Activated T-cell treated with anti-CD3 and anti-CD28 coated beads for 48 hours (primary cell): ENCODE results near the gene PDCD2L.
"Not testable (repeated sequence)": the region's sequence is repeated elsewhere in the genome, so short reads cannot be mapped to it uniquely, and the experiment has no call there.

ENCODE experiments used
- DNase-seq: peaks from one replicate; pipeline ENCODE4 v3.0.0-alpha.2; 2020; ENCODE audit warnings: low read depth

The PDCD2L gene

GRCh38 chr19:34375598-34375997 is 28.6 kb upstream of the PDCD2L start:
- DNase-seq, result no peak

GRCh38 chr19:34380639-34381241 is 23.5 kb upstream of the PDCD2L start:
- no peak for DNase-seq

GRCh38 chr19:34381399-34382251 is 22.6 kb upstream of the PDCD2L start:
- no peak for DNase-seq

GRCh38 chr19:34382471-34382870 is 21.7 kb upstream of the PDCD2L start:
- DNase-seq, result no peak

GRCh38 chr19:34383599-34383998 is 20.6 kb upstream of the PDCD2L start:
- no peak for DNase-seq

DNA sequence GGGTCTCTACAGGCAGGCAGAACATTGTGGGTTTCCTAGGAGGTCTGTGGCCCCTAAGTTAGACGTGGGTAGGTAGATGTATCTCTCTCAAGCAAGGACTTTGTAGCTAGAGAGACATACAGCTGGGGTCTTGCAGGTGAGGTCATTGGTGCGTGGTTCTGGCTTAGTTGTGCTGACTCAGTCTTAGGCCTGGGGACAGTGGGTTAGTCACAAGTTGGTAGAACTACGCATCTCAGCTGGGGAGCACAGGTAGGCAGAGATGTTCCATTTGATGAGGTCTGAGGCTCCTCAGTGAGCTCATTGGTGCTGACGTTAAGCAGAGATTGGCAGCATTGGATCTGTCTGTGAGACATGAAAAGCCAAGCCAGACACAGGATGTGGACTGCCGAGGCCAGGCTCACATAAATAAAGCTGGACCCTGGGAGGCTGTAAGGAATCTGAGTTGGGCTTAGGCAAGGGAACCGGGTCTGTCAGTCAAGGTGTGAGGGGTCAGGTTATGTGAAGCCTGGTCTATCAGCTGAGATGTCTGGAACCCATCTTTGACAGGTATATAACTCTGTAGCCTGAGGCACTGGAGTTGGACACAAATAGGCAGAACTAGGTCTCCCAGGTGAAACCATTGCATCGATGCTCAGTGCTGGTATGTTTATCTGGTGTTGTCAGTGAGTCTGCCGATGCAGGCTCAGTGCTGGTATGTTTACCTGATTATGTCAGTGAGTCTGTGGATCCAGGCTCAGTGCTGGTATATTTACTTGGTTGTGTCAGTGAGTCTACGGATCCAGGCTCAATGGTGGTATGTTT is 17.4 kb upstream of the PDCD2L start:
- no peak for DNase-seq

DNA sequence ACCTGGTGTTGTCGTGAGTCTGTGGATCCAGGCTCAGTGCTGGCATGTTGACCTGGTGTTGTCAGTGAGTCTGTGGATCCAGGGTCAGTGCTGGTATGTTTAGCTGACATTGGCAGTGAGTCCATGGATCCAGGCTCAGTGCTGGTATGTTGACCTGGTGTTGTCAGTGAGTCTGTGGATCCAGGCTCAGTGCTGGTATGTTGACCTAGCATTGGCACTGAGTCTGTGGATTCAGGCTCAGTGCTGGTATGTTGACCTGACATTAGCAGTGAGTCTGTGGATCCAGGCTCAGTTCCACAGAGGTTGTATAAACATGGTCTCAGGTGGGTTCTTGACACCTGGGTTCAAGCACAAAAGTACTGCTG is 16.8 kb upstream of the PDCD2L start:
- DNase-seq, result no peak

DNA sequence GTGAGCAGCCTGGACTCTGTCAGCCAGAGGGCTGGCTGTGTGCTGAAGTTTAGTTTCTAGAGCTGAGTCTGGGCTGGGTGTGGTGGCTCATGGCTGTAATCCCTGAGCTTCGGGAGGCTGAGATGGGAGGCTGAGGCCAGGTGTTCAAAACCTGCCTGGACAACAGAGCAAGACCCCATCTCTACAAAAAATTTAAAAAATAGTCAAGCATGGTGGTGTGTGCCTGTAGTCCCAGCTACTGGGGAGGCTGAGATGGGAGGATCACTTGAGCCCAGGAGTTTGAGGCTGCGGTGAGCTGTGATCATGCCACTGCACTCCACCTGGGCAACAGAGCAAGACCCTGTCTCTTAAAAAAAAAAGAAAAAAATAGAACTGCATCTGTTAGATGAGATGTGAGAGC is 15.5 kb upstream of the PDCD2L start:
- not testable (repeated sequence) for DNase-seq

GRCh38 chr19:34391813-34392212 is 12.4 kb upstream of the PDCD2L start:
- no peak for DNase-seq

DNA sequence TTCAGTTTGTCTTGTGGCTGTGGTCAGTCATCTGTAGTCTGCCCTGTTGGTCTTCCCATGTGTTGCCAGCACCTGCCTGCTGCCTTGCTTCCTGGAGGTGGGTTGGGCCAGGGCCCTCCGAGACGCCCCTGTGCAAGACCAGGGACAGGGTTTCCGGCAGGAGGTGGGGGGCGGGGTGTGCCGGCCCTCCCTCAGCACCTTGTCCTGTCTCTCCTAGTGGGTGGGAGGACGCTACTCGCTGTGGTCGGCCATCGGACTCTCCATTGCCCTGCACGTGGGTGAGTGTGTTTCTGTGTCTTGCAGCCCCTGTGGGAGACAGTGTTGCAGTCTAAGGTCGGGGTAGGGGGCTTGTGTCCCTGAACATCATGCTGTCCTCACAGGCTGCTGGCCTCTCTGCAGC is 11.2 kb upstream of the PDCD2L start:
- no peak for DNase-seq

DNA sequence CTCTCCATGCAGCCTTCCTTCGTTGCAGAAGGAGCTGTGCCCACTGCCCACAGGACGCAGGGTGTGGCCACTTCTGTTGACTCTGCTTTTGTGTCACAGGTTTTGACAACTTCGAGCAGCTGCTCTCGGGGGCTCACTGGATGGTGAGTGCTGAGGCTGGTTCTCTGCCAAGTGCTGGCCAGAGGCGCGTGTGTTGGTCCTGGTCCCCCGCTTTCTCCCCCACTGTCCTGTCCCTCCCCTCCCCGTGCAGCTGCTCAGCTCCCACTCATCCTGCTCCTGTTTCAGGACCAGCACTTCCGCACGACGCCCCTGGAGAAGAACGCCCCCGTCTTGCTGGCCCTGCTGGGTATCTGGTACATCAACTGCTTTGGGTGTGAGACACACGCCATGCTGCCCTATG is 10.6 kb upstream of the PDCD2L start:
- DNase-seq, result no peak

DNA sequence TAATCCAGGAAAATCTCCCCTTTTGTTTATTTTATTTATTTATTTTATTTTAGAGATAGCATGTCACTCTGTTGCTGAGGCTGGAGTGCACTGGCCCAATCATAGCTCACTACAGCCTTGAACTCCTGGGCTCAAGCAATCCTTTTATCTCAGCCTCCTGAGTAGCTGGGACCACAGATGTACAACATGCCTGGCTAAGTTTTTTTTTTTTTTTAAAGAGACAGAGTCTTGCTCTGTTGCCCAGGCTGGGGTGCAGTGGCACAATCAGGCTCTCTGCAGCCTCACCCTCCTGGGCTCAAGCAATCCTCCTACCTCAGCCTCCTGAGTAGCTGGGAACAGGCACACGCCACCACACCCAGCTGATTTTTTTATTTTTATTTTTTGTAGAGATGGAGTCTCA is 6.3 kb upstream of the PDCD2L start:
- DNase-seq, result no peak

DNA sequence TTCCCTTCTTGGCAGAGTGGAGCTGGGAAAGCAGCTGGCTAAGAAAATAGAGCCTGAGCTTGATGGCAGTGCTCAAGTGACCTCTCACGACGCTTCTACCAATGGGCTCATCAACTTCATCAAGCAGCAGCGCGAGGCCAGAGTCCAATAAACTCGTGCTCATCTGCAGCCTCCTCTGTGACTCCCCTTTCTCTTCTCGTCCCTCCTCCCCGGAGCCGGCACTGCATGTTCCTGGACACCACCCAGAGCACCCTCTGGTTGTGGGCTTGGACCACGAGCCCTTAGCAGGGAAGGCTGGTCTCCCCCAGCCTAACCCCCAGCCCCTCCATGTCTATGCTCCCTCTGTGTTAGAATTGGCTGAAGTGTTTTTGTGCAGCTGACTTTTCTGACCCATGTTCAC is 4.3 kb upstream of the PDCD2L start:
- no peak for DNase-seq

DNA sequence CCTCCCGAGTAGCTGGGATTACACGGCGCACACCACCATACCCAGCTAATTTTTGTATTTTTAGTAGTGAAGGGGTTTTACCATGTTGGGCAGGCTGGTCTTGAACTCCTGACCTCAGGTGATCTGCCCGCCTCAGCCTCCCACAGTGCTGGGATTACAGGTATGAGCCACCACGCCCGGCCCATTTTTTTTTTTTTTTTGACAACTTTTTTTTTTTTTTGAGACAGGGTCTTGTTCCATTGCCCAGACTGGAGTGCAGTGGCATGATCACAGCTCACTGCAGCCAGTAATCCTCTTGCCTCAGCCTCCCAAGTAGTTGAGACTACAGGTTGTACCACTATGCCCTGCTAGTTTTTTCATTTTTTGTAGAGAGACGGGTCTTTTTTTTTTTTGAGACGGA is 3.4 kb upstream of the PDCD2L start:
- not testable (repeated sequence) for DNase-seq

GRCh38 chr19:34402074-34402600 is 2.1 kb upstream of the PDCD2L start:
- no peak for DNase-seq

- no peak for DNase-seq
These were observed 453 bp upstream of the PDCD2L start for GRCh38 chr19:34403784-34404108.

GRCh38 chr19:34405892-34406660 is 1.9 kb downstream of the PDCD2L start:
- DNase-seq, result no peak

GRCh38 chr19:34408411-34408810 is 4.2 kb downstream of the PDCD2L start:
- DNase-seq, result no peak

- DNase-seq, result no peak
These were observed 5.3 kb downstream of the PDCD2L start for GRCh38 chr19:34409189-34410164.

- no peak for DNase-seq
These were observed 7.0 kb downstream of the PDCD2L start for GRCh38 chr19:34411216-34411615.

- DNase-seq, result no peak
These were observed 11.9 kb downstream of the PDCD2L start for GRCh38 chr19:34416021-34416545.
